ENCODE data around the gene FBXW5. TPM values are rescaled to one million over a fixed set of nuclear protein-coding genes. Genes with fewer than 3 reads are reported as not detected.

The FBXW5 gene
- total RNA-seq, 1 donor from 2014 or later, result 421 TPM

DNA sequence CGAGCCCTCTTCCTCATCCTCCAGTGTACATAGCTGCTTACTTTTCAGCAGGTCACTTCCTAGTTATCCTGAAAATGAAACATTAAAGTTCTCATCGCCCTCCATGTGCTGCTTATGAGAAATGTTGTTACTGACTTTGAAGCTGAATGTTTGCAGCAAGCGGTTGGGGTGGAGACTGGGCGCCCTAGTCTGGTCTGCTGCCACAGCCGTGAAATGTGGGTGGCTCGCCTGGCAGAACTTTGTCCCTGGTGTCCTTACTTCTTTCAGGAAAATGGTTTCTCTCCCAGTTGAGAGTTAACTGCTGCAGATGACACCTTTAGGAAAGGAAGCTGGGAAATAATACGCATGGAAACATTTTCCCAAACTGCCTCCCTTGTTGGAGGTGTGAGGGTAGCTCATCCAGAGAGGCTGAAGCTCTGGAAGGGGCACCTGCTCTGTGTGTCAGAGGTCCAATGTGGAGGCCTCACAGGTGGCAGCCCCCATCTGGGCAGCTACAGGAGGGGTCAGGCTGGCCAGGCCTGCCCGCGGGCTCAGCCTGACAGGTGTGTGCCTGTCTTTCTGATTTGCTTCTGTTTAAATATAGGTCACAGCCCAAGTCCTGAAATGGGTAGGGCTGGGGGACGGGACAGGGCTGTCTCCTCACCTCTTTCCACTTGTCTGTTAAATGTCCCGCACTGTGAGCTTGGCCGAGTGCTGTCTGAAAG lies 34.2 kb downstream of the FBXW5 start:
- Histone ChIP-seq H3K36me3 (peaks cover 27 to 55% of the 10 kb centered on the region in 2 donors), H3K27me3 (no peaks in the 10 kb centered on the region), H3K27ac (no peak overlapping the region), H3K4me3 (no peak overlapping the region), H3K9me3 (no peaks in the 10 kb centered on the region), H3K4me1 (no peaks in the 10 kb centered on the region)
- intact Hi-C loops (cut with DNase I), result no loop called here
- TF ChIP-seq, protein P1, sequence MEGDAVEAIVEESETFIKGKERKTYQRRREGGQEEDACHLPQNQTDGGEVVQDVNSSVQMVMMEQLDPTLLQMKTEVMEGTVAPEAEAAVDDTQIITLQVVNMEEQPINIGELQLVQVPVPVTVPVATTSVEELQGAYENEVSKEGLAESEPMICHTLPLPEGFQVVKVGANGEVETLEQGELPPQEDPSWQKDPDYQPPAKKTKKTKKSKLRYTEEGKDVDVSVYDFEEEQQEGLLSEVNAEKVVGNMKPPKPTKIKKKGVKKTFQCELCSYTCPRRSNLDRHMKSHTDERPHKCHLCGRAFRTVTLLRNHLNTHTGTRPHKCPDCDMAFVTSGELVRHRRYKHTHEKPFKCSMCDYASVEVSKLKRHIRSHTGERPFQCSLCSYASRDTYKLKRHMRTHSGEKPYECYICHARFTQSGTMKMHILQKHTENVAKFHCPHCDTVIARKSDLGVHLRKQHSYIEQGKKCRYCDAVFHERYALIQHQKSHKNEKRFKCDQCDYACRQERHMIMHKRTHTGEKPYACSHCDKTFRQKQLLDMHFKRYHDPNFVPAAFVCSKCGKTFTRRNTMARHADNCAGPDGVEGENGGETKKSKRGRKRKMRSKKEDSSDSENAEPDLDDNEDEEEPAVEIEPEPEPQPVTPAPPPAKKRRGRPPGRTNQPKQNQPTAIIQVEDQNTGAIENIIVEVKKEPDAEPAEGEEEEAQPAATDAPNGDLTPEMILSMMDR (IDR thresholded peaks at IDR 0.05), result no peak
- no peak for DNase-seq (ENCODE audit: low spot score in 2 of 2)

DNA sequence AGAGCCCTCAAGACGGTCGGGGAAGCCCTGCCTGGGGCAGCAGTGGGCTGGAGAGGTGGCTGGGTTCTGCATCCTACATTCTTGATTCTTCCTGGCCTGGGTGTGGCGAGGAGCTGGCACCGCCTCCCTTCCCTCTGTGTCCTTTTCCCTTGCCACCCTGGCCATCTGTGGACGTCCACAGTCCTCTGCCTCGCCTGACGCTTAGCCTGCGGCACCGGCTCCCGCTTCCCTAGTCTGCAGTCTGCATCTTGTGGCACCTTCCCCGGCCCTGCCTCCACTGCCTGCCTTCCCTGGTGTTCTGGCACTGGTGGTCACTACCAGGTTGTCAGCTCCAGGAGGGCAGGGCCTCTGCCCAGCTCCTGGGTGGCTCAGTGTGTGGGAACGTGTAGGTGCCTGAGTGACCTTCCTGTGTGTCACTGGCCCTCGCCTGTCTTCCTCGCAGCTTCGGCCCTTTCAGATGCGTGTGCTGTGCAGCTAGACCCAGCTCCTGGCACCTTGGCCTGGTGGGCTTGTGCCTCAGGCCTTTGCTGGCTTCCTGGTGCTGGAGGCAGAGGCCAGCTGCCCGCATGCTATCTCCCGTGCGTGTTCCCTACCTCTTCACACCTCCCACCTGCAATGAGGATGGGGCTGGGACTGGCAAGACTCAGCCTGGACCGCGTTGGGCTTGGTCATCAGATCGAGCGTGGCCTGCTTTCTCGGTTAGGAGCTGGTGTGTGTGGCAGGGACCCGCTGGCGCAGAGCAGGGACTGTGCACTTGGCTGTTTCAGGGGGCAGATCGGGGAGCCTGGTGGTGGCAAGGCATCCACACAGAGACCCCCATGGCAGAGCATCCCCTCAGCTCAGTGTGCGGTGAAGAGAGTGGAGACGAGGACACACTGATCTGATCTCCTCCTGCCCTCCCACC lies 37.3 kb downstream of the FBXW5 start:
- Histone ChIP-seq H3K27ac (no peak overlapping the region), H3K9me3 (no peaks in the 10 kb centered on the region), H3K4me1 (peaks cover 1 to 8% of the 10 kb centered on the region in 2 donors), H3K36me3 (peaks cover 23 to 35% of the 10 kb centered on the region in 2 donors), H3K4me3 (no peak overlapping the region), H3K27me3 (no peaks in the 10 kb centered on the region)
- intact Hi-C loops (cut with DNase I), result no loop called here
- TF ChIP-seq, protein P1 (IDR thresholded peaks at IDR 0.05), result no peak
- no peak for DNase-seq (ENCODE audit: low spot score in 2 of 2)

DNA sequence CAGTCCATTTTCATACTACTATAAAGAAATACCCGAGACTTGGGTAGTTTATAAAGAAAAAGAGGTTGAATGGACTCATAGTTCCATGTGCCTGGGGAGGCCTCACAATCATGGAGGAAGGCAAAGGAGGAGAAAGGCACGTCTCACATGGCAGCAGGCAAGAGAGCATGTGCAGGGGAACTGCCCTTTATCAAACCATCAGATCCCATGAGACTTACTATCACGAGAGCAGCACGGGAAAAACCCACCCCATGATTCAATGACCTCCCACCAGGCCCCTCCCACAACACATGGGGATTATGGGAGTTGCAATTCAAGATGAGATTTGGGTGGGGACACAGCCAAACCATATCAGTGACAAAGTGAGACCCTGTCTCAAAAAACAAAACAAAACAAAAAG lies 38.3 kb downstream of the FBXW5 start:
- H3K4me3 ChIP-seq, result no peak overlapping the region
- no peak for DNase-seq (ENCODE audit: low spot score in 2 of 2)
- peaks cover 23 to 33% of the 10 kb centered on the region in 2 donors for H3K36me3 ChIP-seq
- intact Hi-C loops (cut with DNase I), result no loop called here
- TF ChIP-seq, protein P1 (IDR thresholded peaks at IDR 0.05), result no peak
- H3K27me3 ChIP-seq, result no peaks in the 10 kb centered on the region
- H3K4me1 ChIP-seq, result peaks cover 8 to 17% of the 10 kb centered on the region in 2 donors
- no peak overlapping the region for H3K27ac ChIP-seq
- H3K9me3 ChIP-seq, result no peaks in the 10 kb centered on the region

DNA sequence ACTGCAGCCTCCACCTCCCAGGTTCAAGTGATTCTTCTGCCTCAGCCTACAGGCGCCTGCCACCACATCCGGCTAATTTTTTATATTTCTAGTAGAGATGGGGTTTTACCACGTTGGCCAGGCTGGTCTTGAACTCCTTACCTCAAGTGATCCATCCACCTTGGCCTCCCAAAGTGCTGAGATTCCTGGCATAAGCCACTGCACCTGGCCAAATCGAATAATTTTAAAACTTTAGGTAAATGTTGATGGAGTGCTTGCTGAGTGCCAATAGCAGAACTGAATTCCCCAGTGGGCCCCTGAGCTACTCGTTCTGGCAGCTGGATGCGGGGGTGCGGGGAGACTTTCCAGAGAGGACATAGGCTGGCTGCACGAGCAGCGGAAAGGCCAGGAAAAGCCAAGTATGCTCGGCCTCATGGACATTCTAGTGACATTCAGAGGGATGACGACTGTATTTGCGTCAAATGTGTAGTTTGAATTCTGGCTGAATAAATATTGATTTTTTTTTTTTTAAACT lies 41.4 kb downstream of the FBXW5 start:
- peak in 1 of 2 donors; percentile 82 for DNase-seq (ENCODE audit: low spot score in 2 of 2)
- Histone ChIP-seq H3K4me3 (no peak overlapping the region), H3K9me3 (no peaks in the 10 kb centered on the region), H3K27me3 (no peaks in the 10 kb centered on the region), H3K36me3 (peaks cover 13 to 26% of the 10 kb centered on the region in 2 donors), H3K4me1 (peaks cover 8 to 17% of the 10 kb centered on the region in 2 donors), H3K27ac (peak overlapping the region; percentile 75 to 80)
- TF ChIP-seq, protein P1 (IDR thresholded peaks at IDR 0.05), result no peak
- intact Hi-C loops (cut with DNase I), result loop anchor here (1.0 kb wide), 1 partner anchor 41 kb away; the partner anchor contains the start of gene FBXW5

DNA sequence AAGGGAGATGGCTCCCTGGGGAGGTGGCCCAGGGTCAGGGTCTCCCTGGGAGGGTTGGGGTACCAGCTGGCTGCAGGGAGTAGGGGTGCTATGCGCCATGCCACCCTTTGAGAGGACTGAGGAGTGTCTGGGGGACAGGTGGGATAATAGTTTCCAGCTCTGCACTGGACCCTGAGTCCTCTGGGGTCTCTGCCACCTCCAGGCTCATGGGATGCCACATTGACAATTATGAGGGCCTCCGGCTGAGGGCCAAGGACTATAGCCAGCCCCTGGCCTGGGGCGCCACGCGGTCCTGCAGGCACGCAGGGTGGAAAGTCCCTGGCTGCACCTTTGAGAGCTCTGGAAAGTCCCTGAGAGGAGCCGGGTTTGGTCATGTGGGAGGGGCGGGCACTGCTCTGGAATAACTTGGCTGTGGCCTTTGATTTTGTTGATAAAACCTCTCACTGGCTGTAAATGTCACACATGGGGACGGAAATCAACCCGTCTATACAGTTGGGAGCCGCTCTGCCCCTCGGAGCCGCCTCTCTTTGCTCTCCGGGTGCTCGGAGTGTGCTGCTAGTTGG lies 42.2 kb downstream of the FBXW5 start:
- Histone ChIP-seq H3K36me3 (peaks cover 6 to 18% of the 10 kb centered on the region in 2 donors), H3K27me3 (no peaks in the 10 kb centered on the region), H3K27ac (peak overlapping the region; percentile 75 to 80), H3K4me3 (peak overlapping the region in 1 of 2 donors; percentile 38), H3K4me1 (peaks cover 8 to 17% of the 10 kb centered on the region in 2 donors), H3K9me3 (no peaks in the 10 kb centered on the region)
- DNase-seq (ENCODE audit: low spot score in 2 of 2), result peak; percentile 31 to 83
- TF ChIP-seq, protein P1 (IDR thresholded peaks at IDR 0.05), result no peak
- intact Hi-C loops (cut with DNase I), result no loop called here
